GM06990 (cell line): Measurements from ENCODE around the gene TOGARAM1.

ENCODE experiments used
- DNase-seq: peaks from one replicate; pipeline ENCODE4 v3.0.0-alpha.2; 2011; ENCODE audit not compliant: insufficient read length; ENCODE audit errors: extremely low read depth
- H3K27me3 ChIP-seq: replicated peaks from 2 replicates; pipeline ENCODE4 v1.6.0; 2011; ENCODE audit warnings: low read length; ENCODE audit not compliant: control insufficient read depth, insufficient read depth
- H3K36me3 ChIP-seq: 2 replicates; pipeline ENCODE4 v1.5.1; 2011; ENCODE audit warnings: low read length; ENCODE audit not compliant: control insufficient read depth, insufficient read depth
- H3K4me3 ChIP-seq: replicated peaks from 2 replicates; pipeline ENCODE4 v1.5.1; 2011; ENCODE audit warnings: low read depth, mild to moderate bottlenecking, control low read depth, low read length
- CTCF ChIP-seq: IDR thresholded peaks from 2 replicates; pipeline ENCODE4 v1.5.1; 2011; ENCODE audit warnings: low read length, control low read depth, mild to moderate bottlenecking, inconsistent platforms; ENCODE audit not compliant: insufficient read depth, poor library complexity, severe bottlenecking

The TOGARAM1 gene

DNA sequence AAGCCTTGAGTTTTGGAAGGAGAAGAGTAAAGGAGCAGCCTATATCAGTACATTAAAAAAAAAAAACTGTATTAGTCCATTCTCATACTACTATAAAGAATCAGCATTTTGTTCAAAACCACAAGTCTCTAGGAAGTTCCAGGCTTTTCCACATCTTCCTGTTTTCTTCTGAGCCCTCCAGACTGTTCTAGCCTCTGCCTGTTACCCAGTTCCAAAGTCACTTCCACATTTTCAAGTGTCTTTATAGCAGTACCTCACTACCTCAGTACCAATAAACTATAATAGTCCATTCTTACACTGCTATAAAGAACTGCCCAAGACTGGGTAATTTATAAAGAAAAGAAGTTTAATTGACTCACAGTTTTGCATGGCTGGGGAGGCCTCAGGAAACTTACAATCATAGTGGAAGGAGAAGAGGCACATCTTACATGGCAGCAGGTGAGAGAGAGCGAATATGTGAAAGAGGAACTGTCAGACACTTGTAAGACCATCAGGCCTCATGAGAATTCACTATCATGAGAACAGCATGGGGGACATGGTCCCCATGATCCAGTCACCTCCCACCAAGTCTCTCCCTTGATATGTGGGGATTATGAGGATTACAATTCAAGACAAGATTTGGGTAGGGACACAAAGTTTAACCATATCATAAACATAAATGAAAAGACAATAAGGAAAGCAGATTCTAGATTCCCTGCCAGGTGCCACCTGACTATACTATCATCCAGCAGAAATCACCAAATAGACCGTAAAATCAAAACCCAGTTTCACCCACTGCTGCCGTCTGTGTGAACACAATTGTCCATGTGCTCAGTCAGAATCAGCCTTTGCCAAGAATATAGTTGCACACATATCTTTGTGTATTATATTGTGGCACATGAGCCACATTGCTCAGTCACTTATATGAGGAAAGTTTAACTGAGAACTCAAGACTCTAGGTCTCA is 27.8 kb downstream of the TOGARAM1 start:
- no peak for DNase-seq
- TF ChIP-seq CTCF, result no peak
- Histone ChIP-seq H3K27me3 (no peaks in the 10 kb centered on the region), H3K4me3 (no peak overlapping the region), H3K36me3 (no peaks in the 10 kb centered on the region; the same call in 1 of the 2 replicates)

DNA sequence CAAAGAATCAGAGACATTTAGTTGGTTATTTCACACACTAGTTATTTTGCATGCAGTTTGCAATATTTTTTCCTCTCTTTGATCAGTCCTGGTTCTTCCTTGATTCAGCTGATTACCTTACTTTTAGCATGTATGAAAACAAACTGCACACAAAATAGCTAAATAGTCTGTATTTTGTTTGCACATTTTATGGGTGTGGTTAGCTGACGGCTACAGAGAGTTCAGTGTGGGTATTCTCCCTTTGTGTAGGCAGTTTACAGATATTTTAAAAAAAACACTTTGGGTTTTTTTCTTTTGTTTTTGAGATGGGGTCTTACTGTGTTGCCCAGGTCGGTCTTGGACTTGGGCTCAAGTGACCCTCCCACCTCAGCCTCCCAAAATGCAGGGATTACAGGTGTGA is 28.5 kb downstream of the TOGARAM1 start:
- no peak overlapping the region for H3K4me3 ChIP-seq
- no peak for TF ChIP-seq CTCF
- H3K36me3 ChIP-seq, result no peaks in the 10 kb centered on the region; the same call in 1 of the 2 replicates
- no peak for DNase-seq
- H3K27me3 ChIP-seq, result no peaks in the 10 kb centered on the region

DNA sequence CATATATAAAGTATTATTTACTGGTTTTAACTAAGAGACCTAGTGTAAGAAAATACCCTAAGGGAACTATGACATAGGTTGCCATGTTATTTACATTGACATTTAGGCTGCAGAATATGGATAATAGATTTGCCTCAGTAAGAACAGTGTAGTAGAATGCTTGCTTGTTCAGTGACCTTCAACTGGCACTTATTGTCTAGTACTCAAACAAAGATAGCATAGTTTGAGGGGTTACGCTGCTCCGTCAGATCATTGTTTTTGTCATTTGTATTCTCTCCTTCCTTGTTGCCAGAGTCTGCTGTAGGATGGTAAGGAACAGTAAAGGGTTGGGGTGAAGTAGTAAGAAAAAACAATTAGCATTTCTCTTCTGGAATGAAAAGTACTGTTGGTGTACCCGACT is 33.2 kb downstream of the TOGARAM1 start:
- H3K27me3 ChIP-seq, result no peaks in the 10 kb centered on the region
- no peak for TF ChIP-seq CTCF
- no peak overlapping the region for H3K4me3 ChIP-seq
- H3K36me3 ChIP-seq, result no peaks in the 10 kb centered on the region; the same call in none of the 2 replicates
- no peak for DNase-seq

DNA sequence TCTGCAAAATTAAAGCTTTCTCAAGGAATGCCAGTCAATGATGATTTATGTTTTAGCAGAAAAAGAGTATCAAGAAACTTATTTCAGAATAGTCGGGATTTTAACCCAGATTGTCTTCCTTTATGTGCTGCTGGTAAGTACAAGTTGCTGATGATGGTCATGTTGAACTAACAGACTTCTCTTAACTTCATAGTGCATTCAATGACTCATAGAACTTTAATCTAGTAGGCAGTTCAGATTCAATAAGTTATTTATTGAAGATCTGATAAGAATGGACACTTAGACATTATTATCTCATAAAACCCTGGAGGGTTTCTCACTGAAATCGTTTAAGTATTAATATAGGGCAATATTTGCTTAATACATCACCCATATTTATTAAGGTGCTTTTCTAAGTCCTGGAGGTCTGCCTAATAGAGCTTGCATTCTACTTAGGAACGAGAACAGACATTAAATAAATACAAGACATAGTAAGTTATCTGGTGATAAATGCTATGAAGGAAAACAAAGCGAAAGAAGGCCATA is 33.8 kb downstream of the TOGARAM1 start:
- no peak overlapping the region for H3K4me3 ChIP-seq
- no peak for DNase-seq
- H3K27me3 ChIP-seq, result no peaks in the 10 kb centered on the region
- H3K36me3 ChIP-seq, result no peaks in the 10 kb centered on the region; the same call in none of the 2 replicates
- TF ChIP-seq CTCF, result no peak

DNA sequence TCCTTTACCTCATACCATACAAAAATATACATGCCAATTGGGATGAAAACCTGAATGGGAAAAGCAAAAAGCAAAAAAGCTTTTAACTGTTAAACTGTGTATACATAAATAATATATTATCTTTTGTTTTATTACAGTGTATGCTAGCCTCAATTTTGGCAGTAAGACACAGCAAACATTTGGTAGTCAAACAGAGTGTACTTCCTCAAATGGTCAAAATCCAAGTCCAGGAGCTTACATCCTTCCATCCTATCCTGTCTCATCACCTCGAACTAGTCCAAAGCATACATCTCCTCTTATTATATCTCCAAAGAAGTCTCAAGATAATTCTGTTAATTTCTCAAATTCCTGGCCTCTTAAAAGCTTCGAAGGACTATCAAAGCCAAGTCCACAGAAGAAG is 41.9 kb downstream of the TOGARAM1 start:
- no peak overlapping the region for H3K4me3 ChIP-seq
- no peak for DNase-seq
- no peak for TF ChIP-seq CTCF
- H3K27me3 ChIP-seq, result no peaks in the 10 kb centered on the region
- H3K36me3 ChIP-seq, result no peaks in the 10 kb centered on the region; the same call in 1 of the 2 replicates
